ENCODE results near the gene FGF5.

Gene FGF5

DNA sequence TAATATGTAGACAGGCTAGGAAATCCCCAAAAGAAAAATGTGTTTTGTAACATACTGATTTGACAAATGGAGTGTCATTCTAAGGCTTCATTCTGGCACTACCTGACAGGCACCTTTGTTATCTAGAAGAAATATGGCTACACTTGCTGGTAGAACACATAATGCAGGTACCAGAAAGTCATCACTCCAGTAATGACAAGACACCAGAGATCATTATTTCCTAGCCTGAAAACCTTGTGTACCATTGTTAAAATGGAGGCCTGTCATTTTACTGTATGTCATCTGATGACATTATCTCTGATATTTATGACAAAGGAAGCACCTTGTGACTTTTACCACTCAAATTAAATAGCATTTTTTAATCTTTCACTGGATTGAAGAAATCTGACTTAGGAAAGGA lies 13.5 kb upstream of the FGF5 start:
- H3K36me3 ChIP-seq (ENCODE audit: control insufficient read depth in 2 of 2, insufficient read depth in 1 of 2, low read length in 2 of 2), result no peaks in the 10 kb centered on the region
- H3K4me3 ChIP-seq (ENCODE audit: low read depth, low read length), result no peak overlapping the region
- ChIA-PET POLR2A (no interaction called here), CTCF (no interaction called here)
- H3K9me3 ChIP-seq (ENCODE audit: control insufficient read depth, insufficient read depth, low read depth, low read length), result no peaks in the 10 kb centered on the region
- no peak for TF ChIP-seq ZFP37 (tag by site-specific recombination; IDR thresholded peaks at IDR 0.05)
- no peak for TF ChIP-seq ZFP41 (tag by site-specific recombination; IDR thresholded peaks at IDR 0.05; ENCODE audit: borderline replicate concordance)
- TF ChIP-seq, protein P1, sequence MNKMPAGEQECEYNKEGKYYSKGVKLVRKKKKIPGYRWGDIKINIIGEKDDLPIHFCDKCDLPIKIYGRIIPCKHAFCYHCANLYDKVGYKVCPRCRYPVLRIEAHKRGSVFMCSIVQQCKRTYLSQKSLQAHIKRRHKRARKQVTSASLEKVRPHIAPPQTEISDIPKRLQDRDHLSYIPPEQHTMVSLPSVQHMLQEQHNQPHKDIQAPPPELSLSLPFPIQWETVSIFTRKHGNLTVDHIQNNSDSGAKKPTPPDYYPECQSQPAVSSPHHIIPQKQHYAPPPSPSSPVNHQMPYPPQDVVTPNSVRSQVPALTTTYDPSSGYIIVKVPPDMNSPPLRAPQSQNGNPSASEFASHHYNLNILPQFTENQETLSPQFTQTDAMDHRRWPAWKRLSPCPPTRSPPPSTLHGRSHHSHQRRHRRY (tag by site-specific recombination; IDR thresholded peaks at IDR 0.05), result no peak
- no peak for TF ChIP-seq ZNF10 (tag by site-specific recombination; IDR thresholded peaks at IDR 0.05)
- TF ChIP-seq HOXD13 (CRISPR knock-in tag; IDR thresholded peaks at IDR 0.05; ENCODE audit: borderline replicate concordance), result no peak
- no peak for TF ChIP-seq ZNF214 (tag by site-specific recombination; IDR thresholded peaks at IDR 0.05; ENCODE audit: borderline replicate concordance)
- no peak for TF ChIP-seq ZBTB21 (tag by site-specific recombination; IDR thresholded peaks at IDR 0.05)
- TF ChIP-seq, protein P2, sequence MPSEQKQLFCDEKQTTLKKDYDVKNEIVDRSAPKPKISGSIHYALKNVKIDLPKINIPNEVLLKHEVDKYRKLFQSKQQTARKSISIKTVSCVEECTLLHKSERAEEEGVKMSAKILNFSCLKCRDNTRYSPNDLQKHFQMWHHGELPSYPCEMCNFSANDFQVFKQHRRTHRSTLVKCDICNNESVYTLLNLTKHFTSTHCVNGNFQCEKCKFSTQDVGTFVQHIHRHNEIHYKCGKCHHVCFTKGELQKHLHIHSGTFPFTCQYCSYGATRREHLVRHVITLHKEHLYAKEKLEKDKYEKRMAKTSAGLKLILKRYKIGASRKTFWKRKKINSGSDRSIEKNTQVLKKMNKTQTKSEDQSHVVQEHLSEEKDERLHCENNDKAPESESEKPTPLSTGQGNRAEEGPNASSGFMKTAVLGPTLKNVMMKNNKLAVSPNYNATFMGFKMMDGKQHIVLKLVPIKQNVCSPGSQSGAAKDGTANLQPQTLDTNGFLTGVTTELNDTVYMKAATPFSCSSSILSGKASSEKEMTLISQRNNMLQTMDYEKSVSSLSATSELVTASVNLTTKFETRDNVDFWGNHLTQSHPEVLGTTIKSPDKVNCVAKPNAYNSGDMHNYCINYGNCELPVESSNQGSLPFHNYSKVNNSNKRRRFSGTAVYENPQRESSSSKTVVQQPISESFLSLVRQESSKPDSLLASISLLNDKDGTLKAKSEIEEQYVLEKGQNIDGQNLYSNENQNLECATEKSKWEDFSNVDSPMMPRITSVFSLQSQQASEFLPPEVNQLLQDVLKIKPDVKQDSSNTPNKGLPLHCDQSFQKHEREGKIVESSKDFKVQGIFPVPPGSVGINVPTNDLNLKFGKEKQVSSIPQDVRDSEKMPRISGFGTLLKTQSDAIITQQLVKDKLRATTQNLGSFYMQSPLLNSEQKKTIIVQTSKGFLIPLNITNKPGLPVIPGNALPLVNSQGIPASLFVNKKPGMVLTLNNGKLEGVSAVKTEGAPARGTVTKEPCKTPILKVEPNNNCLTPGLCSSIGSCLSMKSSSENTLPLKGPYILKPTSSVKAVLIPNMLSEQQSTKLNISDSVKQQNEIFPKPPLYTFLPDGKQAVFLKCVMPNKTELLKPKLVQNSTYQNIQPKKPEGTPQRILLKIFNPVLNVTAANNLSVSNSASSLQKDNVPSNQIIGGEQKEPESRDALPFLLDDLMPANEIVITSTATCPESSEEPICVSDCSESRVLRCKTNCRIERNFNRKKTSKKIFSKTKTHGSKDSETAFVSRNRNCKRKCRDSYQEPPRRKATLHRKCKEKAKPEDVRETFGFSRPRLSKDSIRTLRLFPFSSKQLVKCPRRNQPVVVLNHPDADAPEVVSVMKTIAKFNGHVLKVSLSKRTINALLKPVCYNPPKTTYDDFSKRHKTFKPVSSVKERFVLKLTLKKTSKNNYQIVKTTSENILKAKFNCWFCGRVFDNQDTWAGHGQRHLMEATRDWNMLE (tag by site-specific recombination; conservative IDR thresholded peaks at IDR 0.05; ENCODE audit: low read depth), result no peak
- no peak for TF ChIP-seq IKZF3 (tag by site-specific recombination; IDR thresholded peaks at IDR 0.05)
- no peak for TF ChIP-seq ZNF23 (tag by site-specific recombination; IDR thresholded peaks at IDR 0.05; ENCODE audit: borderline replicate concordance)
- TF ChIP-seq, protein P3, sequence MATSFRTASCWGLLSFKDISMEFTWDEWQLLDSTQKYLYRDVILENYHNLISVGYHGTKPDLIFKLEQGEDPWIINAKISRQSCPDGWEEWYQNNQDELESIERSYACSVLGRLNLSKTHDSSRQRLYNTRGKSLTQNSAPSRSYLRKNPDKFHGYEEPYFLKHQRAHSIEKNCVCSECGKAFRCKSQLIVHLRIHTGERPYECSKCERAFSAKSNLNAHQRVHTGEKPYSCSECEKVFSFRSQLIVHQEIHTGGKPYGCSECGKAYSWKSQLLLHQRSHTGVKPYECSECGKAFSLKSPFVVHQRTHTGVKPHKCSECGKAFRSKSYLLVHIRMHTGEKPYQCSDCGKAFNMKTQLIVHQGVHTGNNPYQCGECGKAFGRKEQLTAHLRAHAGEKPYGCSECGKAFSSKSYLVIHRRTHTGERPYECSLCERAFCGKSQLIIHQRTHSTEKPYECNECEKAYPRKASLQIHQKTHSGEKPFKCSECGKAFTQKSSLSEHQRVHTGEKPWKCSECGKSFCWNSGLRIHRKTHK (tag by site-specific recombination; IDR thresholded peaks at IDR 0.05), result no peak
- TF ChIP-seq ZNF155 (tag by site-specific recombination; IDR thresholded peaks at IDR 0.05), result no peak
- no peak for TF ChIP-seq ZNF658 (tag by site-specific recombination; IDR thresholded peaks at IDR 0.05)
- TF ChIP-seq, protein P4, sequence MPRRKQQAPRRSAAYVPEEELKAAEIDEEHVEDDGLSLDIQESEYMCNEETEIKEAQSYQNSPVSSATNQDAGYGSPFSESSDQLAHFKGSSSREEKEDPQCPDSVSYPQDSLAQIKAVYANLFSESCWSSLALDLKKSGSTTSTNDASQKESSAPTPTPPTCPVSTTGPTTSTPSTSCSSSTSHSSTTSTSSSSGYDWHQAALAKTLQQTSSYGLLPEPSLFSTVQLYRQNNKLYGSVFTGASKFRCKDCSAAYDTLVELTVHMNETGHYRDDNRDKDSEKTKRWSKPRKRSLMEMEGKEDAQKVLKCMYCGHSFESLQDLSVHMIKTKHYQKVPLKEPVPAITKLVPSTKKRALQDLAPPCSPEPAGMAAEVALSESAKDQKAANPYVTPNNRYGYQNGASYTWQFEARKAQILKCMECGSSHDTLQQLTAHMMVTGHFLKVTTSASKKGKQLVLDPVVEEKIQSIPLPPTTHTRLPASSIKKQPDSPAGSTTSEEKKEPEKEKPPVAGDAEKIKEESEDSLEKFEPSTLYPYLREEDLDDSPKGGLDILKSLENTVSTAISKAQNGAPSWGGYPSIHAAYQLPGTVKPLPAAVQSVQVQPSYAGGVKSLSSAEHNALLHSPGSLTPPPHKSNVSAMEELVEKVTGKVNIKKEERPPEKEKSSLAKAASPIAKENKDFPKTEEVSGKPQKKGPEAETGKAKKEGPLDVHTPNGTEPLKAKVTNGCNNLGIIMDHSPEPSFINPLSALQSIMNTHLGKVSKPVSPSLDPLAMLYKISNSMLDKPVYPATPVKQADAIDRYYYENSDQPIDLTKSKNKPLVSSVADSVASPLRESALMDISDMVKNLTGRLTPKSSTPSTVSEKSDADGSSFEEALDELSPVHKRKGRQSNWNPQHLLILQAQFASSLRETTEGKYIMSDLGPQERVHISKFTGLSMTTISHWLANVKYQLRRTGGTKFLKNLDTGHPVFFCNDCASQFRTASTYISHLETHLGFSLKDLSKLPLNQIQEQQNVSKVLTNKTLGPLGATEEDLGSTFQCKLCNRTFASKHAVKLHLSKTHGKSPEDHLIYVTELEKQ (tag by site-specific recombination; IDR thresholded peaks at IDR 0.05; ENCODE audit: borderline replicate concordance), result no peak
- no peak overlapping the region for H3K27ac ChIP-seq (ENCODE audit: extremely low read depth, low read depth, low read length)
- H3K4me1 ChIP-seq (ENCODE audit: control insufficient read depth, insufficient read depth, low read length), result no peaks in the 10 kb centered on the region

DNA sequence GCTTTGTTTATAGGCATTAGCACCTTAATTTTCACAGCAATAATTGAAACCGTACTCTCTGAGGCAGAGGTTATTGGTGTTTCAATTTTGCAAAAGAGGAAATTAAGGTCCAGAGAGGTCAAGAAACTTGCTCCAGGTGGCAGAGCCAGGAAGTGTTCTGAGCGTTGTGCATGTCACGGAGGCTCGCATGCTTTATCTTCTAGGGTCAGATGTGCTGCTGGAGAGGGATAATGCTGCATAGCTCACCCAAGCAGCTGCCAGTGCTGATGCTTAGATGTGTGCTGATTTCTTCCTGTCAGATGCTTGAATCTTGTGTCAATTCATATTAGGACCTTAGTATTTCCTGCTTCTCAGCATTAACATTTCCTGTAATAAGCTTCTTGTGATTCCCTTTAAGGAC lies 13.0 kb upstream of the FGF5 start:
- Histone ChIP-seq H3K9me3 (ENCODE audit: control insufficient read depth, insufficient read depth, low read depth, low read length) (no peaks in the 10 kb centered on the region), H3K4me1 (ENCODE audit: control insufficient read depth, insufficient read depth, low read length) (no peaks in the 10 kb centered on the region), H3K27ac (ENCODE audit: extremely low read depth, low read depth, low read length) (no peak overlapping the region), H3K36me3 (ENCODE audit: control insufficient read depth in 2 of 2, insufficient read depth in 1 of 2, low read length in 2 of 2) (no peaks in the 10 kb centered on the region), H3K4me3 (ENCODE audit: low read depth, low read length) (no peak overlapping the region)
- ChIA-PET POLR2A (no interaction called here), CTCF (interaction anchor here (0.6 kb wide), 1 partner anchor 10 kb away, joined by 3 read pairs; no protein-coding TSS in a partner anchor)
- TF ChIP-seq SCRT1 (tag by site-specific recombination; IDR thresholded peaks at IDR 0.05; ENCODE audit: borderline replicate concordance) (no peak), ZNF174 (tag by site-specific recombination; IDR thresholded peaks at IDR 0.05) (no peak), ZNF341 (tag by site-specific recombination; IDR thresholded peaks at IDR 0.05; ENCODE audit: low read depth) (no peak), SETDB1 (IDR thresholded peaks at IDR 0.05; ENCODE audit: insufficient read length, low read length) (no peak), ZNF391 (tag by site-specific recombination; IDR thresholded peaks at IDR 0.05; ENCODE audit: borderline replicate concordance, low read depth) (no peak), ZBTB48 (tag by site-specific recombination; IDR thresholded peaks at IDR 0.05) (no peak)
- TF ChIP-seq, protein P3 (tag by site-specific recombination; IDR thresholded peaks at IDR 0.05), result no peak
